OCI-LY1 (cell line): Measurements from ENCODE around the gene CNTNAP2.

ENCODE experiments used
- CTCF ChIP-seq: fragments of 200-600 bp; sonication (generic), shearing (Covaris generic); IDR thresholded peaks from 2 replicates; pipeline ENCODE4 v1.5.1; 2017; ENCODE audit warnings: mild to moderate bottlenecking, antibody characterized with exemption, low read length, moderate library complexity, mixed read lengths
- EZH2 ChIP-seq: fragments of 200-600 bp; sonication (generic), shearing (Covaris generic); IDR thresholded peaks from 2 replicates; pipeline ENCODE4 v1.8.0; 2017; ENCODE audit warnings: borderline replicate concordance, mixed run types, mild to moderate bottlenecking, antibody characterized with exemption, low read length, moderate library complexity, mixed read lengths

- no peak for TF ChIP-seq CTCF
- no peak for TF ChIP-seq EZH2
Measured at GRCh38 chr7:146146831-146147486, 30.4 kb downstream of the CNTNAP2 start.
